HepG2 (cell line): Measurements from ENCODE around the gene CA5B. TPM values are rescaled to one million over a fixed set of nuclear protein-coding genes. Genes with fewer than 3 reads are reported as not detected.

Experiments
- BRCA1 ChIP-seq: sonication (generic); formaldehyde crosslinking; IDR thresholded peaks from 2 replicates; pipeline ENCODE4 v1.4.0; 2020; ENCODE audit warnings: missing genetic modification reagents
- CEBPB ChIP-seq: IDR thresholded peaks from 2 replicates; pipeline ENCODE4 v1.6.1; 2011; ENCODE audit warnings: low read depth, low read length, improper control_type of control experiment, borderline replicate concordance
- GPN1 ChIP-seq: sonication (generic); formaldehyde crosslinking; IDR thresholded peaks from 2 replicates; pipeline ENCODE4 v1.5.1; 2020; ENCODE audit warnings: missing genetic modification reagents, borderline replicate concordance
- HHEX ChIP-seq: IDR thresholded peaks from 2 replicates; pipeline ENCODE4 v1.6.1; 2016; ENCODE audit warnings: control low read depth
- JUNB ChIP-seq: sonication (generic); formaldehyde crosslinking; IDR thresholded peaks from 2 replicates; pipeline ENCODE4 v1.8.0; 2022; ENCODE audit warnings: missing genetic modification reagents, mild to moderate bottlenecking, borderline replicate concordance
- MEIS1 ChIP-seq: sonication (generic); formaldehyde crosslinking; IDR thresholded peaks from 2 replicates; pipeline ENCODE4 v1.9.0; 2021; ENCODE audit warnings: mild to moderate bottlenecking, missing genetic modification reagents, moderate library complexity, borderline replicate concordance
- SIN3B ChIP-seq: fragments of 150-350 bp; IDR thresholded peaks from 2 replicates; pipeline ENCODE4 v1.6.1; 2014; ENCODE audit warnings: low read length
- SP140L ChIP-seq: sonication (generic); formaldehyde crosslinking; IDR thresholded peaks from 2 replicates; pipeline ENCODE4 v1.4.0; 2020; ENCODE audit warnings: missing genetic modification reagents, borderline replicate concordance
- STAG1 ChIP-seq: sonication (generic); formaldehyde crosslinking; IDR thresholded peaks from 2 replicates; pipeline ENCODE4 v1.4.0; 2020; ENCODE audit warnings: missing genetic modification reagents
- ZBTB26 ChIP-seq: IDR thresholded peaks from 2 replicates; pipeline ENCODE4 v1.6.1; 2016; ENCODE audit warnings: missing compliant biosample characterization, missing genetic modification reagents, borderline replicate concordance
- ZBTB3 ChIP-seq: sonication (generic); formaldehyde crosslinking; IDR thresholded peaks from 2 replicates; pipeline ENCODE4 v1.4.0; 2020; ENCODE audit warnings: low read depth, mild to moderate bottlenecking, moderate library complexity, missing genetic modification reagents, borderline replicate concordance
- ZFP36L1 ChIP-seq: sonication (generic); formaldehyde crosslinking; IDR thresholded peaks from 2 replicates; pipeline ENCODE4 v1.8.0; 2022; ENCODE audit warnings: mild to moderate bottlenecking, missing genetic modification reagents, moderate library complexity
- ZIK1 ChIP-seq: sonication (generic); formaldehyde crosslinking; IDR thresholded peaks from 2 replicates; pipeline ENCODE4 v1.5.0; 2020; ENCODE audit warnings: mild to moderate bottlenecking, low read depth, missing genetic modification reagents, borderline replicate concordance
- ZNF142 ChIP-seq: sonication (generic); formaldehyde crosslinking; IDR thresholded peaks from 2 replicates; pipeline ENCODE4 v1.4.0; 2020; ENCODE audit warnings: missing genetic modification reagents
- ZNF33B ChIP-seq: sonication (generic); formaldehyde crosslinking; IDR thresholded peaks from 2 replicates; pipeline ENCODE4 v1.5.1; 2020; ENCODE audit warnings: mild to moderate bottlenecking, missing genetic modification reagents
- ZNF510 ChIP-seq: sonication (generic); formaldehyde crosslinking; IDR thresholded peaks from 2 replicates; pipeline ENCODE4 v1.4.0; 2020; ENCODE audit warnings: low read depth, mild to moderate bottlenecking, missing genetic modification reagents
- ZNF569 ChIP-seq: sonication (generic); formaldehyde crosslinking; IDR thresholded peaks from 2 replicates; pipeline ENCODE4 v1.5.0; 2020; ENCODE audit warnings: mild to moderate bottlenecking, missing genetic modification reagents, moderate library complexity, borderline replicate concordance
- ZNF570 ChIP-seq: sonication (generic); formaldehyde crosslinking; IDR thresholded peaks from 2 replicates; pipeline ENCODE4 v1.4.0; 2020; ENCODE audit warnings: mild to moderate bottlenecking, missing genetic modification reagents, borderline replicate concordance
- ZNF572 ChIP-seq: sonication (generic); formaldehyde crosslinking; IDR thresholded peaks from 2 replicates; pipeline ENCODE4 v1.5.1; 2020; ENCODE audit warnings: mild to moderate bottlenecking, missing genetic modification reagents
- ZNF605 ChIP-seq: sonication (generic); formaldehyde crosslinking; IDR thresholded peaks from 2 replicates; pipeline ENCODE4 v1.8.0; 2022; ENCODE audit warnings: mild to moderate bottlenecking, missing genetic modification reagents
- polyA plus RNA-seq, 8 experiments: library from polyadenylated mRNA; depleted of rRNA in 3 of 8; stranded (reverse) in 7 of 8; unstranded in 1 of 8; fragments of >200 nt; fragmentation: Illumina TruSeq in 4 of 8; extraction: Trizol in 4 of 8; gene quantifications; 2 replicates each; pipeline versions ENCODE4 v1.2.1 to v1.2.3, GENCODE V29; 2011 to 2016; ENCODE audit warnings: low read depth in 4 of 8, missing spikeins in 1 of 8, mixed read lengths in 1 of 8; ENCODE audit not compliant: insufficient read depth in 1 of 8
- total RNA-seq, 5 experiments: library from RNA; depleted of rRNA; stranded (reverse); fragments of >200 nt; fragmentation: Illumina TruSeq; extraction: Trizol; gene quantifications; 2 replicates each; pipeline ENCODE4 v1.2.3, GENCODE V29; 2016; ENCODE audit warnings: low read depth in 1 of 5
- TF ChIP-seq, protein P1 (sequence below): sonication (generic); formaldehyde crosslinking; IDR thresholded peaks from 2 replicates; pipeline ENCODE4 v1.5.1; 2020; ENCODE audit warnings: missing genetic modification reagents, mild to moderate bottlenecking, borderline replicate concordance

Gene CA5B
- total and polyA plus RNA-seq, 2 of the 13 experiments (the other 11 are each of a cell fraction or from before 2014, with no cell fraction given): 1.7 to 2.2 TPM

DNA sequence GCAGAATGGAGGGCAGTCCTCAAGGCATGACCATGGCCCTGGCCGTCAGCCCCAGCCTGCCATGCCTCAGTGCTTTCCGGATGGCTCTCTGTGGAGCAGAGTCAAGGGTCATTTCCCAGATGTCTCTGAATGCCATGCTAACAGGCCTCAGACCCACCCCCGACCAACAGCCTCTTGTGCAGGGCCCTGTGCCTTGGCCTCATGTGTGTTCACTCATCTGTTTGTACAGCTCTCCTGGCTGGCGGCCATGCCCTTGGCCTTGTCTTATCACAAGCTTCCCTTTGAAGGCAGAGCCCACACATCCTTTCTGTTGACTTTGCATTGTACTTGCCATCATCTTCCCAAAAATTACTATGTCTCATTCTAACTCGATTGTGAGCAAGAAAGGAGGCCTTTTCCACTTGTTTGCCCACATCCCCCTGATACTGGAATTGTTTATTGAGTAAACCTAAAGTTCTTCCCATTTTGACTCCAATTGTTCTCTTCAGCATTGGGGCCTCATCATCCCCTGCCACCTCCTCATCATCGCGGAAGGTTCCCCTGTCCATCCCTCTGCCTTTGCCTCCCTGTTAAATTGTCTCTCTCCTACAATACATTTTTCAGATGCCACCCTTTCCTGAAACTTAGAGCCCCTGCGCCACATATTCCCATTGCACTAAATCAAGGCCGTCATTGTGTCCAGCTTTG is 6.3 kb downstream of the CA5B start (continued):
- TF ChIP-seq, protein P1, sequence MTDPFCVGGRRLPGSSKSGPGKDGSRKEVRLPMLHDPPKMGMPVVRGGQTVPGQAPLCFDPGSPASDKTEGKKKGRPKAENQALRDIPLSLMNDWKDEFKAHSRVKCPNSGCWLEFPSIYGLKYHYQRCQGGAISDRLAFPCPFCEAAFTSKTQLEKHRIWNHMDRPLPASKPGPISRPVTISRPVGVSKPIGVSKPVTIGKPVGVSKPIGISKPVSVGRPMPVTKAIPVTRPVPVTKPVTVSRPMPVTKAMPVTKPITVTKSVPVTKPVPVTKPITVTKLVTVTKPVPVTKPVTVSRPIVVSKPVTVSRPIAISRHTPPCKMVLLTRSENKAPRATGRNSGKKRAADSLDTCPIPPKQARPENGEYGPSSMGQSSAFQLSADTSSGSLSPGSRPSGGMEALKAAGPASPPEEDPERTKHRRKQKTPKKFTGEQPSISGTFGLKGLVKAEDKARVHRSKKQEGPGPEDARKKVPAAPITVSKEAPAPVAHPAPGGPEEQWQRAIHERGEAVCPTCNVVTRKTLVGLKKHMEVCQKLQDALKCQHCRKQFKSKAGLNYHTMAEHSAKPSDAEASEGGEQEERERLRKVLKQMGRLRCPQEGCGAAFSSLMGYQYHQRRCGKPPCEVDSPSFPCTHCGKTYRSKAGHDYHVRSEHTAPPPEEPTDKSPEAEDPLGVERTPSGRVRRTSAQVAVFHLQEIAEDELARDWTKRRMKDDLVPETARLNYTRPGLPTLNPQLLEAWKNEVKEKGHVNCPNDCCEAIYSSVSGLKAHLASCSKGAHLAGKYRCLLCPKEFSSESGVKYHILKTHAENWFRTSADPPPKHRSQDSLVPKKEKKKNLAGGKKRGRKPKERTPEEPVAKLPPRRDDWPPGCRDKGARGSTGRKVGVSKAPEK (CRISPR knock-in tag): no peak
- TF ChIP-seq ZNF33B (CRISPR knock-in tag) (no peak), ZFP36L1 (no peak), BRCA1 (CRISPR knock-in tag) (no peak), ZNF510 (CRISPR knock-in tag) (no peak), JUNB (CRISPR knock-in tag) (peak; percentile 46; the same call in 1 of the 2 replicates), SP140L (CRISPR knock-in tag) (no peak), CEBPB (no peak), STAG1 (CRISPR knock-in tag) (no peak), ZBTB3 (CRISPR knock-in tag) (no peak), ZNF572 (CRISPR knock-in tag) (no peak), GPN1 (CRISPR knock-in tag) (no peak), ZNF142 (CRISPR knock-in tag) (no peak), ZNF605 (CRISPR knock-in tag) (no peak), ZBTB26 (no peak), SIN3B (no peak), ZIK1 (CRISPR knock-in tag) (no peak), MEIS1 (no peak; the same call in 1 of the 2 replicates), ZNF569 (CRISPR knock-in tag) (no peak), ZNF570 (CRISPR knock-in tag) (no peak), HHEX (0 out of 2 replicates have a peak, but pooled peaks have one; percentile 51)
